Muscle of leg (tissue), 11 donors: ENCODE measurements around the gene LRP2. TPM values are rescaled to one million over a fixed set of nuclear protein-coding genes. Genes with fewer than 3 reads are reported as not detected.

Experiments used
- DNase-seq: peaks from one replicate; pipeline ENCODE4 v3.0.0; 2013
- H3K27ac ChIP-seq: one replicate; pipeline ENCODE4 v1.5.1; 2013; ENCODE audit warnings: mild to moderate bottlenecking, low read length, control low read depth
- H3K27me3 ChIP-seq: one replicate; pipeline ENCODE4 v1.6.1; 2013; ENCODE audit warnings: low read length; ENCODE audit not compliant: control insufficient read depth, insufficient read depth
- H3K36me3 ChIP-seq: one replicate; pipeline ENCODE4 v1.6.1; 2013; ENCODE audit warnings: low read length; ENCODE audit not compliant: control insufficient read depth, insufficient read depth
- H3K4me1 ChIP-seq: one replicate; pipeline ENCODE4 v1.6.1; 2013; ENCODE audit warnings: low read length; ENCODE audit not compliant: control insufficient read depth, insufficient read depth
- H3K4me3 ChIP-seq: one replicate; pipeline ENCODE4 v1.5.1; 2013; ENCODE audit warnings: low read length, control low read depth
- H3K9me3 ChIP-seq: replicated peaks from 2 replicates; pipeline ENCODE4 v1.6.1; 2013; ENCODE audit warnings: low read depth, low read length; ENCODE audit not compliant: control insufficient read depth
- WGBS: methylation state at CpG from one replicate; pipeline ENCODE4 v1.1.5; 2013; ENCODE audit warnings: missing lambda C conversion rate; ENCODE audit not compliant: insufficient coverage; 5-methylcytosine and 5-hydroxymethylcytosine counted together
- polyA plus RNA-seq, 8 donors: library from polyadenylated mRNA; unstranded; fragments of 120-200 nt; gene quantifications; one replicate each; pipeline versions ENCODE4 v1.2.1 to v1.2.3, GENCODE V29; 2013; ENCODE audit warnings: inconsistent platforms in 1 of 8, low replicate concordance in 1 of 8; ENCODE audit not compliant: insufficient read length in 8 of 8, insufficient read depth in 1 of 8
- total RNA-seq: library from RNA; stranded (reverse); fragments of 120-200 nt; gene quantifications from one replicate; pipeline ENCODE4 v1.2.4, GENCODE V29; 2013

Gene LRP2
- total and polyA plus RNA-seq, 9 donors = 0.05 to 0.40 (median 0.09) TPM; not detected in 1

GRCh38 chr2:169221745-169222369 lies 140.5 kb downstream of the LRP2 start:
- H3K4me3 ChIP-seq = no peak overlapping the region
- peak; percentile 38 for DNase-seq
- H3K27ac ChIP-seq = no peak overlapping the region
- no peaks in the 10 kb centered on the region for H3K36me3 ChIP-seq
- H3K9me3 ChIP-seq = no peaks in the 10 kb centered on the region
- H3K4me1 ChIP-seq = no peaks in the 10 kb centered on the region
- no peaks in the 10 kb centered on the region for H3K27me3 ChIP-seq
- no CpG with 5 or more reads among the region's 5 CpGs for WGBS

GRCh38 chr2:169210917-169211316 lies 151.4 kb downstream of the LRP2 start:
- no peaks in the 10 kb centered on the region for H3K4me1 ChIP-seq
- no peak overlapping the region for H3K27ac ChIP-seq
- no peaks in the 10 kb centered on the region for H3K27me3 ChIP-seq
- no peak for DNase-seq
- H3K4me3 ChIP-seq = no peak overlapping the region
- 83% methylated on average over 2 of the region's 4 CpGs for WGBS
- H3K36me3 ChIP-seq = no peaks in the 10 kb centered on the region
- no peaks in the 10 kb centered on the region for H3K9me3 ChIP-seq

- no peak for DNase-seq
- H3K4me1 ChIP-seq = no peaks in the 10 kb centered on the region
- H3K36me3 ChIP-seq = no peaks in the 10 kb centered on the region
- H3K9me3 ChIP-seq = no peaks in the 10 kb centered on the region
- H3K4me3 ChIP-seq = no peak overlapping the region
- H3K27ac ChIP-seq = no peak overlapping the region
- 100% methylated on average over 2 of the region's 3 CpGs for WGBS
- no peaks in the 10 kb centered on the region for H3K27me3 ChIP-seq
These were observed 154.3 kb downstream of the LRP2 start for GRCh38 chr2:169208026-169208425.

GRCh38 chr2:169205176-169205575 lies 157.2 kb downstream of the LRP2 start:
- no peak overlapping the region for H3K4me3 ChIP-seq
- H3K9me3 ChIP-seq = no peaks in the 10 kb centered on the region
- no peak for DNase-seq
- no peak overlapping the region for H3K27ac ChIP-seq
- WGBS = no CpG with 5 or more reads among the region's 2 CpGs
- no peaks in the 10 kb centered on the region for H3K27me3 ChIP-seq
- H3K36me3 ChIP-seq = no peaks in the 10 kb centered on the region
- no peaks in the 10 kb centered on the region for H3K4me1 ChIP-seq

- Histone ChIP-seq H3K4me1 (no peaks in the 10 kb centered on the region), H3K36me3 (no peaks in the 10 kb centered on the region), H3K27me3 (no peaks in the 10 kb centered on the region), H3K27ac (no peak overlapping the region), H3K4me3 (no peak overlapping the region), H3K9me3 (no peaks in the 10 kb centered on the region)
- 80% methylated on average over 7 of the region's 8 CpGs for WGBS
- no peak for DNase-seq
These were observed 158.4 kb downstream of the LRP2 start for GRCh38 chr2:169203952-169204351.

GRCh38 chr2:169200756-169201155 lies 161.6 kb downstream of the LRP2 start:
- 100% methylated on average over 1 of the region's 3 CpGs for WGBS
- Histone ChIP-seq H3K27ac (no peak overlapping the region), H3K36me3 (no peaks in the 10 kb centered on the region), H3K4me1 (no peaks in the 10 kb centered on the region), H3K4me3 (no peak overlapping the region), H3K9me3 (no peaks in the 10 kb centered on the region), H3K27me3 (no peaks in the 10 kb centered on the region)
- no peak for DNase-seq

- Histone ChIP-seq H3K4me3 (no peak overlapping the region), H3K9me3 (no peaks in the 10 kb centered on the region), H3K27me3 (no peaks in the 10 kb centered on the region), H3K4me1 (no peaks in the 10 kb centered on the region), H3K36me3 (no peaks in the 10 kb centered on the region), H3K27ac (no peak overlapping the region)
- 80% methylated on average over 2 of the region's 5 CpGs for WGBS
- no peak for DNase-seq
These were observed 168.7 kb downstream of the LRP2 start for GRCh38 chr2:169193618-169194017.

GRCh38 chr2:169190197-169190775 lies 172.0 kb downstream of the LRP2 start:
- Histone ChIP-seq H3K4me3 (no peak overlapping the region), H3K4me1 (no peaks in the 10 kb centered on the region), H3K36me3 (no peaks in the 10 kb centered on the region), H3K9me3 (no peaks in the 10 kb centered on the region), H3K27ac (no peak overlapping the region), H3K27me3 (no peaks in the 10 kb centered on the region)
- WGBS = 56% methylated on average over 5 of the region's 5 CpGs
- DNase-seq = no peak

- H3K9me3 ChIP-seq = no peaks in the 10 kb centered on the region
- H3K4me1 ChIP-seq = no peaks in the 10 kb centered on the region
- H3K27ac ChIP-seq = no peak overlapping the region
- no peak overlapping the region for H3K4me3 ChIP-seq
- DNase-seq = no peak
- no peaks in the 10 kb centered on the region for H3K36me3 ChIP-seq
- no peaks in the 10 kb centered on the region for H3K27me3 ChIP-seq
- no CpG with 5 or more reads among the region's 3 CpGs for WGBS
These were observed 173.2 kb downstream of the LRP2 start for GRCh38 chr2:169189132-169189531.

GRCh38 chr2:169185711-169186110 lies 176.6 kb downstream of the LRP2 start:
- Histone ChIP-seq H3K27ac (no peak overlapping the region), H3K4me3 (no peak overlapping the region), H3K9me3 (no peaks in the 10 kb centered on the region), H3K4me1 (no peaks in the 10 kb centered on the region), H3K27me3 (no peaks in the 10 kb centered on the region), H3K36me3 (no peaks in the 10 kb centered on the region)
- 93% methylated on average over 3 of the region's 8 CpGs for WGBS
- no peak for DNase-seq

GRCh38 chr2:169184074-169184473 lies 178.3 kb downstream of the LRP2 start:
- Histone ChIP-seq H3K27ac (no peak overlapping the region), H3K4me3 (no peak overlapping the region), H3K27me3 (no peaks in the 10 kb centered on the region), H3K36me3 (no peaks in the 10 kb centered on the region), H3K4me1 (no peaks in the 10 kb centered on the region), H3K9me3 (no peaks in the 10 kb centered on the region)
- DNase-seq = no peak
- no CpG with 5 or more reads among the region's 3 CpGs for WGBS
